ENCODE data around the gene PSTK. TPM values are rescaled to one million over a fixed set of nuclear protein-coding genes. Genes with fewer than 3 reads are reported as not detected.

The PSTK gene
- total and polyA plus RNA-seq, 2 of the 13 experiments (the other 11 are each of a cell fraction or from before 2014, with no cell fraction given), result 8.2 to 9.3 TPM

- peak overlapping the region; percentile 10 to 62 (median 33); a peak in 3 of 6 replicates for H3K4me3 ChIP-seq (replicated peaks in 1 of 3; ENCODE audit: insufficient read depth in 1 of 3, low read depth in 2 of 3, low read length in 3 of 3)
- no peaks in the 10 kb centered on the region for H3K9me3 ChIP-seq (ENCODE audit: low read length)
- H3K27me3 ChIP-seq (ENCODE audit: control insufficient read depth in 1 of 2, insufficient read depth in 2 of 2, low read length in 2 of 2), result no peaks in the 10 kb centered on the region
- peaks cover 98% of the 10 kb centered on the region for H3K4me1 ChIP-seq (ENCODE audit: insufficient read depth, low read length)
- intact Hi-C loops (cut with micrococcal nuclease; ENCODE audit: unreplicated experiment), result loop anchor here (1.0 to 2.0 kb wide), 2 partner anchors 12 to 15 kb away; partner anchors contain the start of gene IKZF5
- 0% methylated on average over 1 of the region's 1 CpG for WGBS (ENCODE audit: low lambda C conversion rate)
- ChIA-PET CTCF (ENCODE audit: low intra/inter-chr PET ratio, low total read pairs) (no interaction called here), POLR2A (interaction anchor here (1.2 to 6.5 kb wide), 7 partner anchors 10 to 710 kb away, joined by 3 to 131 read pairs (median 8); partner anchors contain the start of genes ACADSB, BUB3, C10orf88 and IKZF5)
- no peak overlapping the region for H2AFZ ChIP-seq (ENCODE audit: low read length)
- no peaks in the 10 kb centered on the region; the same call in 1 of the 2 replicates for H4K20me1 ChIP-seq (ENCODE audit: insufficient read depth, low read length)
- peak overlapping the region; percentile 66 for H3K4me2 ChIP-seq (ENCODE audit: low read depth, low read length)
- H3K36me3 ChIP-seq (replicated peaks in 1 of 2; ENCODE audit: control insufficient read depth in 1 of 2, insufficient read depth in 2 of 2, low read length in 2 of 2), result peaks cover 0 to 3% of the 10 kb centered on the region in 2 experiments; a peak in 3 of 5 replicates
- peak; percentile 96 for DNase-seq (ENCODE audit: low spot score)
- in situ Hi-C loops (cut with HindIII; ENCODE audit: extremely low pct_ligation_motif_present, low pct_unique_long_range_greater_than_20kb), result no loop called here
- H3K79me2 ChIP-seq (ENCODE audit: insufficient read depth, low read length), result peaks cover 76% of the 10 kb centered on the region
- no TSS peak for BruUV-seq (replicated peaks)
- H3K27ac ChIP-seq (ENCODE audit: extremely low read length, insufficient read depth, low read length), result peak overlapping the region; percentile 87
- ATAC-seq, result peak; percentile 85
- H3K9ac ChIP-seq (ENCODE audit: insufficient read depth, low read depth, low read length), result peak overlapping the region; percentile 59
- peak; percentile 37 for FAIRE-seq
- TF ChIP-seq ZNF264 (CRISPR knock-in tag; IDR thresholded peaks at IDR 0.05), result peak; percentile 19; the same call in 1 of the 2 replicates
- peak; percentile 28; the same call in 1 of the 2 replicates for TF ChIP-seq TBX3 (IDR thresholded peaks at IDR 0.05; ENCODE audit: borderline replicate concordance)
- TF ChIP-seq DR1 (CRISPR knock-in tag; IDR thresholded peaks at IDR 0.05), result no peak
- TF ChIP-seq TBX2 (CRISPR knock-in tag; IDR thresholded peaks at IDR 0.05; ENCODE audit: borderline replicate concordance), result 0 out of 2 replicates have a peak, but pooled peaks have one; percentile 50
- 0 out of 2 replicates have a peak, but pooled peaks have one; percentile 53 for TF ChIP-seq DNMT3B (CRISPR knock-in tag; conservative IDR thresholded peaks at IDR 0.05)
- TF ChIP-seq, protein P1, sequence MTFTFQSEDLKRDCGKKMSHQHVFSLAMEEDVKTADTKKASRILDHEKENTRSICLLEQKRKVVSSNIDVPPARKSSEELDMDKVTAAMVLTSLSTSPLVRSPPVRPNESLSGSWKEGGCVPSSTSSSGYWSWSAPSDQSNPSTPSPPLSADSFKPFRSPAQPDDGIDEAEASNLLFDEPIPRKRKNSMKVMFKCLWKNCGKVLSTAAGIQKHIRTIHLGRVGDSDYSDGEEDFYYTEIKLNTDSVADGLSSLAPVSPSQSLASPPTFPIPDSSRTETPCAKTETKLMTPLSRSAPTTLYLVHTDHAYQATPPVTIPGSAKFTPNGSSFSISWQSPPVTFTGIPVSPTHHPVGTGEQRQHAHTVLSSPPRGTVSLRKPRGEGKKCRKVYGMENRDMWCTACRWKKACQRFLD (CRISPR knock-in tag; IDR thresholded peaks at IDR 0.05; ENCODE audit: borderline replicate concordance), result no peak
- TF ChIP-seq KLF6 (CRISPR knock-in tag; IDR thresholded peaks at IDR 0.05), result no peak; the same call in 1 of the 2 replicates
- TF ChIP-seq, protein P2, sequence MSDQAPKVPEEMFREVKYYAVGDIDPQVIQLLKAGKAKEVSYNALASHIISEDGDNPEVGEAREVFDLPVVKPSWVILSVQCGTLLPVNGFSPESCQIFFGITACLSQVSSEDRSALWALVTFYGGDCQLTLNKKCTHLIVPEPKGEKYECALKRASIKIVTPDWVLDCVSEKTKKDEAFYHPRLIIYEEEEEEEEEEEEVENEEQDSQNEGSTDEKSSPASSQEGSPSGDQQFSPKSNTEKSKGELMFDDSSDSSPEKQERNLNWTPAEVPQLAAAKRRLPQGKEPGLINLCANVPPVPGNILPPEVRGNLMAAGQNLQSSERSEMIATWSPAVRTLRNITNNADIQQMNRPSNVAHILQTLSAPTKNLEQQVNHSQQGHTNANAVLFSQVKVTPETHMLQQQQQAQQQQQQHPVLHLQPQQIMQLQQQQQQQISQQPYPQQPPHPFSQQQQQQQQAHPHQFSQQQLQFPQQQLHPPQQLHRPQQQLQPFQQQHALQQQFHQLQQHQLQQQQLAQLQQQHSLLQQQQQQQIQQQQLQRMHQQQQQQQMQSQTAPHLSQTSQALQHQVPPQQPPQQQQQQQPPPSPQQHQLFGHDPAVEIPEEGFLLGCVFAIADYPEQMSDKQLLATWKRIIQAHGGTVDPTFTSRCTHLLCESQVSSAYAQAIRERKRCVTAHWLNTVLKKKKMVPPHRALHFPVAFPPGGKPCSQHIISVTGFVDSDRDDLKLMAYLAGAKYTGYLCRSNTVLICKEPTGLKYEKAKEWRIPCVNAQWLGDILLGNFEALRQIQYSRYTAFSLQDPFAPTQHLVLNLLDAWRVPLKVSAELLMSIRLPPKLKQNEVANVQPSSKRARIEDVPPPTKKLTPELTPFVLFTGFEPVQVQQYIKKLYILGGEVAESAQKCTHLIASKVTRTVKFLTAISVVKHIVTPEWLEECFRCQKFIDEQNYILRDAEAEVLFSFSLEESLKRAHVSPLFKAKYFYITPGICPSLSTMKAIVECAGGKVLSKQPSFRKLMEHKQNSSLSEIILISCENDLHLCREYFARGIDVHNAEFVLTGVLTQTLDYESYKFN (CRISPR knock-in tag; conservative IDR thresholded peaks at IDR 0.05), result peak; percentile 91
Measured at GRCh38 chr10:123019941-123020703, 39.9 kb downstream of the PSTK start.
